Esophagus squamous epithelium (tissue), 4 donors: ENCODE measurements around the gene ATP8A2.

Experiments
- CTCF ChIP-seq, 6 experiments: fragments of 450-650 bp in 4 of 6; fragments of 200-600 bp in 2 of 6; sonication (generic) in 2 of 6; IDR thresholded peaks; one replicate each; pipeline ENCODE4 v1.5.1; 2016 to 2019; ENCODE audit warnings: antibody characterized with exemption in 6 of 6, mild to moderate bottlenecking in 4 of 6, moderate library complexity in 4 of 6
- POLR2A ChIP-seq, 4 donors: fragments of 450-650 bp; IDR thresholded peaks; one replicate each; pipeline ENCODE4 v1.6.1; 2017; ENCODE audit warnings: antibody characterized with exemption in 4 of 4, mild to moderate bottlenecking in 4 of 4, moderate library complexity in 3 of 4

GRCh38 chr13:25874064-25874737 is 502.4 kb downstream of the ATP8A2 start:
- TF ChIP-seq CTCF (IDR thresholded peaks at IDR 0.05) (no peak), POLR2A (IDR thresholded peaks at IDR 0.05) (no peak)
